ENCODE measurements around the gene NRG2.

The NRG2 gene

DNA sequence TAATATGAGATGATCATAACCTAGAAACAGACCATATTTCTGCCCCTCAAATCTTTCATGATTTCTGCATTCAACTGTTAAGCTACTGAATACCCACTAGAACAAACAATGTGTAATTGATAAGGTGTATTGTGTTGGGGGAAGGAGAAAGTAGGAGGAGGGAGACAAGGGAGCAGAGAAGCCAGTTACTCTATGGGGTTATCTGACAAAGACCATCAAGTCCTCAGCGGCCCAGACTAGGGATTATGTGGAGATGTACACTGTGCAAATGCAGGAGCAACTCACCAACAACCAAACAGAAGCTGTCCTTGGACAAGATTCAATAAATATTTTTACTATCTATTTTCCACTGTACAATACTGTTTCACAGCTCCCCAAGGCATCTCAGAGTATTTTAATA, 2.7 kb downstream of the NRG2 start:
- no peak for DNase-seq

DNA sequence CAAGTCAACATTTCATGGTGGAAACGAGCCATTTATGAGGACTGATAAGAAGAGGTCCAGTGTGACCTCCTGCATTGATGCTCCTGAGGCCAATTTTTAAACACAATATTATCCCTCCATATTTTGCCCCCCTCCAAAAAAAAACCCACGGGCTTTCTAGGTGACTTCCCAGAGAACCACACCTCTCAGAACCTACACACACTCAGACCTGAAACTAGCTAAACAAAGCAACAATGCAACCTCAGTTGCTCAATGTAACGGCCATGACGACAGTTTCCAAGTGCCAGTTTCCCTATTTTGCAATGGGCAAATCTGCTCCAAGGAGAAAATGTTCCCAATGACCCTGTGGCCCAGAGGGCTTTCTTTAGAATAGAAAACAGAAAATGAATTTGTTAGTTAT, 3.5 kb downstream of the NRG2 start:
- DNase-seq: no peak

DNA sequence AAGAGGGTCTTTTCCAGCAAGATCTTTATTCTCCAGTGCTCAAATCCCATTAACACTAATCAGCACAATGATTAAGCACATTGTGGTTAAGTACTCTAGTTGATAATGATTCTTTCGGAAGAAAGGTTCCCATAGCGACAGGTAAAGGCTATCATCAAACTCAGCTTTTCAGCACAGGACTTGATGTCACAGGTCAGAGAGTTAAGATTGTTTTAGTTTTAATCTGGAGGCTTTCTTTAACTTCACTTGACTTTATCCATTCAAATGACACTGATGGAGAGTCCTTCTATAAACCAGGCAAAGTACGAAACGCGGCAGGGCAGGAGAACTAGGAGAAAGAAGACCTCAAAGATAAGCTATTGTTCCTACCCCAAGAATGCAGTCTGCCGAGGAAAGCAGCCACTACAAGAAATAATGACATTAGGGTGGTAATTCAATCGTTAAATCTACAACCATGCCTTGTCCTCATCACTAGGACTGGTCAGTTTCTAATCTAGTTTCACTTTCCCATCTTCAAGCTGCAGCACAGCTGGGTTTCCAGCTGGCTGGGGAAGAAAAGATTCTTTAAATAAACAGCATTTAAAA, 4.6 kb downstream of the NRG2 start:
- DNase-seq: no peak

DNA sequence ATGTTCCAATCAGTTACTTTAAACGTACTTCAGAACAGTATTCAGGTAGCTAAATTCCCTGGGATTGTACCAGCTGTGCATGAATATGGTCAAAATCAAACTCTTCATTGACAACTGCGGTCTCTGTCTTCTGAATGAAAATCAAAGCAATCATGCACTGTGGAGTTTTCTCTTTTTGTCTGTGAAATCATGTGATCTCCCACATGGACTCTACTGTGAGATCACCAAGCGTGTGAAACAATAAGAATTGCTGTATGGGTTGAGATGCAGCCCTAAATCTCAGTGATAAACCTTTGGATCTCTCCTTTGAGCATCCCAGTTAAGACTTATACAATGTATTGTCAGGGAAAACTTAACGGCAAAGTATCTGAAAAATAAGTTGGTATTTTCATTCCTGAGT, 6.1 kb downstream of the NRG2 start:
- no peak for DNase-seq

DNA sequence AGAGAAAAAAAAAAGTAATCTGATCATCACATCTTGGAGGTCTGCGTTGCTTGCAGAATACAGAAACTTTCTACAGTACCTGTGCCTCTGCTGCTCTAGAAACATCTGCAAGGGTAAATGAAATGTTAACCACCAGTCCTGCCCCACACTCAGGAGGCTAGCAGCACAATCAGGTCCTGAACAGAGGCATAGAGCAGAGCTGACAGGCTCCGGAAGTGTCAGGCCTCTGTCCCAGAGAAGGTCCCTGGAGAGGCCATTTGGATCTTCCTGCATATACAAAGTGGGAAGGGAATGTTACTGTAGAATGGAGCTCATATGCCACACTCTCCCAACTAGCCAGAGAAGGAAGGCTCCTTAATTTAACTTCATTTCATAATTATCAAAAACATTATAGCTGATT, 7.2 kb downstream of the NRG2 start:
- DNase-seq: no peak

DNA sequence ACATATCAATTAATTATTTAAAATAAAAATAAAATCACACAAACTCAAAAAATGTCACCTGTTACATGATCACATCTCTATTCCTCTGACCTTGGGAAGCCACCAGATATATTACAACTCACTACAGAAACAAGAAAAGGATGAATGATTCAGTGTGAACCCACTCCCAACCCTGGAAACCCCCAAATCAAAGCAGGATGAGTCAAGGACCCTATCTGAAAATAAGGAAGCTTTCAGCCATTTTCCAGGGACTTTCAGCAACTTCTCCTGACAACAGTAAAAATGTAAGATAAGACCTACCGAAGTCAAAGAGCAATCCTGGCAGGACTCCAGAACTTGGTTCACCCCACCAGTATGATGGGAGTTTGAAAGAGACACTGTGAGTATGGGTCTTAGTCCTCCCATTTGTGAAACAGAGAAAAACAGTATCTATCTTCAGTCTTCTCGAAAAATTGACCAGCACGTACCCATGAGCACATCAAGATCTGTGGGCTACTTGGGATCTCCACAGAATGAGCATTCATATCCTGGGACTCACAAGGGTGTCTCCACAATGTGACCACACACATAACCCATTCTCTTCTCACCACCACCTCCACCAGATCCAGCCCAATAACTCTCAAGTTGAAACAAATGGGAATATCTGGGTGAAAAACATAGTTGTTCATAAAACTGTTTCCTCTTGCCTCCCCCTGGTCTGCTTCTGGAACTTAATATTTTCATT, 9.9 kb downstream of the NRG2 start:
- no peak for DNase-seq

DNA sequence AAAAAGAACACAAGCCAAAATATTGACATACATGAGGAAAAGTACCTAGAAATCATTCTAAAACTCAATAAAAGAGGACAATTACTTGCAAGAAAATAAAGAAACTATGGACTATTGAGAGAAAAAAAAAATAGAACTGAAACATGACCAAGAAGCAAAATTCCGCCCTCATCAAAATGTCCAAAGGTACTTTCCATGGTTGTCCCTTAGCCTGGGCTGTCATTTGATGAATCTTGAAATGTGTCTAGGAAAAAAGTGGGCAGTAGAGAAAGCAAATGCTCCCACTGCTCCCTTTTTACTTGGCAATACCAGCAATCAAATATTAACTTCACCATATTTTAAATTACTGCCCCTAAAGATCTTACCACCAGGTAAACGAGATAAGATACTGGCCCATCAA, 10.8 kb downstream of the NRG2 start:
- no peak for DNase-seq

DNA sequence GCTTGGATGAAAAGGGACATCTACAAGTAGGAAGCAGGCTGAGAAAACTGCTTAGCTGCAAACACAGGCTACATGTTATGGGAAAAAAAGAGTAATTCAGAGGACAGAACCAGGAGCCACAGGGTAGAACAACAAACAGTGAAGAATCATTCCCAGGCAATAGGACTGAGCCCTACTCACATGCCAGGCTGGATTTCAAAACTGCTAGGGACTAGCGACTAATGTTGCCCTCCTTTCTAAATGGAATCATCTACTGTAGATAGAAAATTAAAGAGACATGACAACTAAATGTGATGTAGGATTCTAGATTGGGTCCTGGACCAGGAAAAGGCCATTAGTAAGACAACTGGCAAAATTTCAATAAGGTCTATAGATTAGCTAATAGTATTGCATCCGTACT, 15.3 kb downstream of the NRG2 start:
- no peak for DNase-seq

DNA sequence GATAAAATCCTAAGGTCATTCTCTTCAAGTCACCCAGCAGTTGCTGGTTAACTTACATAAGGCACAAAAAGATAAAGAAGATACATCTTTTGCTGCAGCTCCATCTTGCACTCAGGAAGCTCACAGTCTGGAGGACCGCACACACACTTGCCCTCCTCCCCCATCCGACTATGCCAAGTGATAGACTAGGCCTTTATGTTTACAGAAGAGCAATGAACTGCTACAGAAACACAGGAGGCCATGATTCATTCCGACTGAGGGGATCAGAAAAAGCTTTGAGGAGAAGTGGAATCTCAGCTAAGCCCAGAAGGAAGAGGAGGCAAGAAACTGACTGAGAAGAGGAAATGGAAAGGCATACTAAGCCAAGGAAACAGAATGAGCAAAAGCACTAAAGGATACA, 17.4 kb downstream of the NRG2 start:
- no peak for DNase-seq

DNA sequence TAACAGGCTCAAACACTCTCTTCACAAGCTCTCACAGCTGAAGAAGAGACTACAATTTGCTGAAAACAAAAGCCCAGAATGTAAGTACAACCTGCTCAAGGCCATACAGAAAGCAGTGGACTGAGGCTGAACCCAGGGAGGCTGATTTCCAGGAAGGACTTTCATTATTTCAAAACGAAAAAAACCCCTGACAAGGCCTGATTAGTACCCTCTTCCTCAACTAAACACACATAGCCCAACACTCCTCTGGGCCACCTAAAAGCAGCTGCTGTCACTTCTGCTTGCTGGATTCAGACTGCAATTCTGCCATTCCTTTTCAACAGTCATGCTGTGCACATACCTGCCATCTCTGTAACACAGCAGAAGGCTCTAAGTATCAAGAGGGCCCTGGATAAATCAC, 18.2 kb downstream of the NRG2 start:
- DNase-seq: no peak

DNA sequence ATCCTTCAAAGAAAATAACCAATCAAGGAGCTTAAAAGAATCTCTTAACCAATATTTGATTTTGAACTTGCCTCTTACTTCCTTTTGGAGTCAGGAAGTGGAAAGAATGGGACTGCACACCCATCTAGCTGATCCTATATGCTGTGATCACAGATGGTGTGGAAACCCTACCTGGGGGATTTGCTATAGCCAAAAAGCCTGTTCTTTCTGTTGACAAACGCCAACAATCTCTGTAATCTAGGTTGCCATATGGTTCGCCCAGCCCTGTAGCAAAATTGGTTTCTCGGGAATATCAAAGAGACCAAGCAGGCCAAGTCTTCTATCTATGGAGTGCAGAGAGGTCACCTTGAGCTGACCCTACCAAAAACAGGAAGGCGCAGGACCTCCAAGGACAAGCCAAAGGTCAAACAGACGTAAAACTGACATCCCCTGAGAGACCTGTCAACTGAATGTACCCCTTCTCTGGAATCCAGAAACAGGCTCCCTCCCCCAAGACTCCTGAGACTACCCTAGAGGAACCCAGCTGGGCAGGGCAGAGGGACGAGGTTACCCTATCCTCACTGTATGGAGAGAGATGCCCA, 19.4 kb downstream of the NRG2 start:
- DNase-seq: no peak

DNA sequence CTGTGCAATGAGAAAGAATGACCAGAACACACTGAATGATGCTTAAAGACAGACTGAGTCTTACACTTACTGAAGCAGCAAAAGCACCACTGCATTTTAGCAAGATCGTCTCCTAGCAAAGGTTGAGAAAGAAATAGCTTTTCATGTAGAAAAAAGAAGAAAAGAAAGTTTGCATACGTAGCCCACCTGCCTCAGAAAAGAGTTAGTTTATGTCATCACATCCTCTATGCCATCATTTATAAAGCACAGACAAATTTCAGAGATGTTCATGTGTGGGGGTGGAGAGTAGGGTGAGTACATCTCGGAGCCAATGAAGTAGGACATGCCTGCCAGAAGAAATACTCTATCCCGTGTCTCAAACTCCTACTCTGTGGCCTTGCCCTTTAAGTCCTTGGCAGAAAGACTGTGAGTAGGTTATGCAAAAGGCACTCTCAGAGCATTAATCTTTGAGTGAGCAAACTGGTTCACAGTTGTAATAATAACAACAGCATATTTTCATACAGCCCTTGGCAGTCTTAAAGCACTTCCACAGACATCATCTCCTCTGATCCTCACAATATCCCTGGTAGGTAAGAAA, 22.4 kb downstream of the NRG2 start:
- DNase-seq: no peak

DNA sequence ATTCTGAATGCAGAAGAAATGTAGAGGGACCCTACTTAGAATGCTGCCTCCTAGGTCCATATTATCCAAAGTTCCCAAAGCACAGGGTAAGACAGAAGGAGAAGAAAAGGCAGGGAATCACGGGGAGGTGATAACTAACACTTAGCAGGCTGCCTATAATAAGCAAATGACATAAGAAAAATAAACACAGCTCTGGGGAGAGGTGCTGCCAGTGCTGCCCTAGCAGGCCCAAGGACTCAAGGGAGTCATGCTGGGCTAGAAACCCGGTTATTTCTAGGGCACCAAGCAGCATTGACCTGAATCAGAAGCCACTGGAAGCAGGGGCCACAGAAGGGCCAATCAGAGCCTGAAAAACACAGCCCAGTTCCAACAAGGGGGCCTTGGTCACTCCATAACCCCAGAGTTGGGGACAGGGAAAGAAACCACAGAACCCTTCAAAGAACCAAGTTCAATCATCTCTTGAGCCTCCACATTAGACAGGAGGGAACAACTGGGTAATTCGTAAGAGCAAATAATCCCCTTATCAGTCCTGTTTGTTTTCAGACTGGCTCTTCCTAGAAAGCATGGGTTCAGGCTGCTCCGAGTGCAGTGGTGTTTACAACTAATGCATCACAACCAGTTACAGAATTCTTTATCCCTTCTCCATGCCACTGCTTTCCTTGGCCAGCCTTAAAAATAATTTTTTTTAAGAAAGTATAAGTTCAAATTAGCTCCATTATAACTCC, 24.0 kb downstream of the NRG2 start:
- DNase-seq: no peak

DNA sequence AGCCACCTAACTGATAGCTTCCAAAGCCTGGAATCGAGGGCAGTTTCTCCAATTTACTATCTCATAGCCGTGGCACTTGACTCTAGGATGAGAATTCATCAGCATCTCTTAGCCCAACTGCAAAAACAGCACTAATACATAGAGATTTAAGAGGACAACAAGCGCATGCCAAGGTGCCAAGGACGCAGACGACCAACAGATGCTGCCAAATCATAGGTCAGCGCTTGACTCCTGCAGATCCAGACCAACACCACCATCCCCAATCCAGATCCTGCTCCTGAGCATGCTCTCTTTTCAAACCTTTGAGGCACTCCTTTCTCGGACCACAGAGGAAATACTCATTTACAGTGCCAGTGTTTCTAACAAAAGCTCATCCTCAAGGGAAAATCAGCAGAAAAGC, 24.6 kb downstream of the NRG2 start:
- no peak for DNase-seq

DNA sequence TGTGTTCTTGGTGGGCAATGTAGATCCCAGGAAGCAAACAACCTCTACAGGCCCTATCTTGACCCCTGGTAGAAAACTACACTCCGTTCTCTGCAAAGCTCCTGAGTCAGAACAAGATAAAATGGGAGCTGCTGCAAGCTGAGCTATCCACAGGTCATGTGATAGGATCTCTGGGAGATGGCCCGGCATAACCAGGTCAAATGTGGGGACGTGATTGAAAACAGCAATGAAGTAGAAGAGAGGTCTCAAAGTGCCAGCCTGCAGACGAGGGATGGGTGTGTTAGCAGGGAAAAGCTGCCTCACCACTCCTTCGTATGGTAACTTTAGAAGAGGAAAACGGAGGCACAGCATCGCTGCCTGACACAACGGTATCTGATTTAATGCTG, 25.0 kb downstream of the NRG2 start:
- DNase-seq: no peak

DNA sequence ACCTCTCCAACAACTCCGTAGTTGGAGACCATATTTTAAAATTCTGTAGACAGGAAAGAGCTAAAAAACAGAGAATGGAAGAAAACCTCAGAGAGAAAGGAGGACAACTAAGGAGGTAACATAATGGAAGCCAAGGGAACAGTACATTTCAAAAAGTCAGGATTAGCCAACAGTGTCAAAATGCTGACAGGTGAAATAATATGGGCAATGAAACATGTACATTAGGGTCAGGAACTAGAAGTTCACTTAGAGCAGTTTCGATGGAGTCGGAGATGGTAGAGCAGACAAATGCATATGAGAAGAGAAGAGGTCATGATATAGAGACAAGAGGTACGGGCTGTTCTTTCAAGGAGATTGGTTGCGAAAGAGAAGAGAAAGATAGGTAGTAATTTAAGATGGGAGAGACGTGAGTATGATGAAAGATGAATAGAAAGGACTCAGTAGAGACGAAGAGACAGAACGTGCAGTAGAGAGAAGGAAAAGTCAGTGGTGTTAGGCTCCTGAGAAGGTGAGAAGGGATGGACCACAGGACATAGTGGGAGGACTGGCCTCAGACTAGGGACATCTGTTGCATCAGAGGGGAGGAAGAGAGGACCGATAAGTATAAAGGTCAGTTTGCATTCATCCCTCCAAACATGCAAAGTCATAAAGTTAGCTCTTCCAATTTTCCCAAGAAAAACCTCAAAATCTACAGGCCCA, 25.6 kb downstream of the NRG2 start:
- DNase-seq: no peak

DNA sequence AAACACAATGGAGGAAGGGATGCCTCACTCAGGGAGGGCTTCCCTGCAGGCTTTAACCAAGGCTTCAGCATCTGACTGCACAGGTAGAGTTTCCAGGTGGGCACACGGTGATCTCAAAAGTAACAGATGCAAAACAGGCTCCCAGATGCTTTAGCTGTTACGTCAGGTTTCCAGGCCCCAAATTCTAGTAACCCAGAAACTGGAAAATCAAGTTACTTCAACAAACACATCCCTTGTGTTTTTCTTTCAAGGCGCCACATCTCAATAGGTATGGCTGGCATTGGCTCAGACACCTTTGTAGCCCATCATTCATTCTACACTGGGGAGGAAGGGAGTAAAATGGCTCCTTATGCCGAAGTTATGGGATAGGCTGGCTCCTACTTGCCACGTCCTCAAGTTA, 27.4 kb downstream of the NRG2 start:
- DNase-seq: no peak

DNA sequence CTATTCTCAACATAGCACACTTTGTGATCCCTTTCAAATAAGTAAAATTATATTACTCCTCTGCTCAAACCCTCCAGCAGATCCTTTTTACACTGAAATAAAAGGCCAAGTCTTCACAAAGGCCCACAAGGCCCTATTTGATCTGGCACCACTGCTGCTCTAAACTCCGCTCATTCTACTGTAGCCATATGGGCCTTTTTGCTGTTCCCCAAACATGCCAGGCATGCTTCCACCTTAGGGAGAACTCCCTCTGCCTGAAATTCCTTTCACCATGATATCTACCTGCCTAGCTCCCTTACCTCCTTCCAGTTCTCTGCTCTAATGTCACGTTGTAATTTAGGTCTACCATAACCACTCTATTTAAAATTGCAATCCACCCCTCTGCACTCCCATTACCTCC, 28.3 kb downstream of the NRG2 start:
- DNase-seq: no peak

DNA sequence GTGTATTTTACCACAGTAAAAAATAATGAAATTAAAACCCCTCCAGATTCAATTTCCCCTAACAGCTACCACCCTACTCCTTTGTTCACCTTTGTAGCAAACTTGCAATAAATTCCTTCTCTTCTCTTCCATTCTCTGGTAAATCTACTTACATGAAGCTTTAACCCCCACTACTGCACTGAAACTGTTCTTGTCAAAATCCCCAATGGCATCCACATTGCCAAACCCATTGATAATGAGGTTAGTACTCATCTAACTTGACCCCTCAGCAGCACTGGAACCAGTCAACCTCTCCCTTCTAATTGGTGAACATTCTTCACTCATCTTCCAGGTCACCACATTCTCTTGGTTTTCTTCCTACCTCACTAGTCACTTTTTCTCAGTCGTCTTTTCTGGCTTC, 29.6 kb downstream of the NRG2 start:
- no peak for DNase-seq

DNA sequence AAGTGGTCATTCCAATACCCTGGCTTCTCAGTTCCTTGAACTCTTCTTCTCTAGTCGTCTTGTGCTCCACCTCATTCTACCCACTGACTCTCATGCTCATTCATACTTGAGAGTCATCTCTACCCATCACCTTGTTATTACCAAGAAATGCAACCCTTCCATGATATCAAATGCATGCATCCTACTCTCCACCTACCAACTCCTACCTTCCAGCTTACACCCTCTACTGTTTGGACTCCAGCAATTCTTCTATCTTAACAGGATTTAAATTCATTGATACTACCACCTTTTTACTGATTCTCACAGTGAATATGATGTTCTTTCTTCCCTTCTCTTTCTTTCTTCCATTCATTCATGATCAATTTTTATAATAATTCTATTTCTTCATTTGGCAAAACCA, 30.7 kb downstream of the NRG2 start:
- DNase-seq: no peak

DNA sequence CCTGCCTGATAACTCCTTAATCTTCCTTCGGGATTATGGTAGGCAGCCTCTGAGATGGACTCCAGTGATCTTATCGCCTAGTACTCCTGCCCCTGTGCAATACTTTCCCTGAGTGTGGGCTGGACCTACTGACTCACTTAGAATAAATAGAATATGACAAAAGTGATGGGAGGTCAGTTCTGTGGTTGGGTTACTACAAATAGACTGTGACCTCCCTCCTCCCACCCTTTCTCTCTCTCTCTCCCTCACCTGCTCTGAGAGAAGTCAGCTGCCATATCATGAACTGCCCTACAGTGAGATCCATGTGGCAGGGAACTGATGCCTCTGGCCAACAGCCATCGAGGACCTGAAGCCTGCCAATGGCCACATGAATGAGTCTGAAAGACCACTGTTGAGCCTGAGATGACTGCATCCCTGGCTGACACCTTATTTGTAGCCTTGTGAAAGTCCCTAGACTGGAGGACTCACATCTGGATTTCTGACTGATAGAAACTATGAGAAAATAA, 31.7 kb downstream of the NRG2 start:
- DNase-seq: no peak

DNA sequence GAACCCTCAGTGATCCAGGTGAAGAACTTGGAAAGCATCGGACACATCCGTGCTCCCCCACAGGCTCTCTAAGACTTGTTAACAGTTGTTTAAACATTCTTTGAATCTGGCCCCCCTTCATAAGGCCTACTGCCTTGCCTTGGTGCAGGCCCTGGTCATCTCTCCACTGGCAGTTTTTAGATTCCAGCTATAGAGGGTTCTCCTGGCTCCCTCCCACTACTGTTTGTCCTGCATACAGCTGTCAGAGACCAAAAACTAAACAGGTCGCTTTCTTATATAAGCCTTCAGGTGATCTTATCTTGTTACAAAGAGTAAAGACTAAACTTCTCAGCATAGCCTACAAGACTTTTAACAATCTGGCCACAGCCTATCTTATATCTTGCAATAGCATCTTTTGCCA, 32.3 kb downstream of the NRG2 start:
- no peak for DNase-seq

DNA sequence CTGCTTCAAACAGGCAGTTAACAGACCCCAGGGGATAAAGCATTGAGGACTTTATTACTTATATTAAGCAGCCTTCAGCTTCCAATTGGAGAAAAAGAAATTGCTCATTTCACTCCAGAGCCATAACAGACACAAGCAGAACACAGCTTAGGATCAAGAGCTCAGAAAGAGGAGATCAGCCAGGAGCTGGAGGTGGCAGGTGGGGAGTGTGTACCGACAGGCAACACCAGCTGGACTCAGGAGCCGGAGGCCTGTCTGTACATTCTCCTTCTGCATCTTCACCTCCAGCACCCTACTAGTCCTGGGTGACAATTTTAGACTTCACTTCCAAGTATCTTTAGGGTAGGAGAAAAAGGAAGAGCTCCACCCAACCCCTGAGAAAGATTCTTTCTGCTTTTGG, 35.8 kb downstream of the NRG2 start:
- no peak for DNase-seq
